B cell (primary cell): Measurements from ENCODE around the gene PRKACA. TPM values are rescaled to one million over a fixed set of nuclear protein-coding genes. Genes with fewer than 3 reads are reported as not detected.

ENCODE experiments used
- ATAC-seq: fragments of 200-7000 bp; cut with Tn5 transposase; one replicate; pipeline ENCODE4 v1.10.0; 2021; ENCODE audit warnings: low read depth, mild to moderate bottlenecking, moderate number of reproducible peaks, moderate library complexity
- CTCF ChIA-PET: fragments of 350-600 bp; sonication (Branson Sonifier 250); formaldehyde crosslinking; loops from one replicate; lab custom pipeline; 2021; ENCODE audit warnings: antibody characterized with exemption, inconsistent platforms; lab: Charles Lee
- POLR2A ChIA-PET: fragments of 350-600 bp; sonication (Branson Sonifier 250); formaldehyde crosslinking; loops from one replicate; lab custom pipeline; 2021; ENCODE audit warnings: antibody characterized with exemption; lab: Charles Lee
- DNase-seq: peaks from one replicate; pipeline ENCODE4 v3.0.0; 2013
- H2AFZ ChIP-seq: 2 replicates; pipeline ENCODE4 v1.6.1; 2012; ENCODE audit warnings: mild to moderate bottlenecking, low read depth, low read length; ENCODE audit not compliant: insufficient read depth, poor library complexity, severe bottlenecking
- H3K27ac ChIP-seq, 2 donors: 1 replicate in 1 of 2; 2 replicates in 1 of 2; pipeline ENCODE4 v1.5.1; 2012 to 2013; ENCODE audit warnings: low read length in 2 of 2, mild to moderate bottlenecking in 2 of 2, moderate library complexity in 1 of 2
- H3K27me3 ChIP-seq, 4 experiments: fragments of 200-600 bp in 1 of 4; sonication (generic) in 1 of 4; replicated peaks in 1 of 4; 1 replicate in 2 of 4; 2 replicates in 2 of 4; pipeline versions ENCODE4 v1.6.1 to v1.7.0; 2013 to 2016; ENCODE audit warnings: low read length in 3 of 4, mild to moderate bottlenecking in 2 of 4, mixed read lengths in 1 of 4, moderate library complexity in 1 of 4; ENCODE audit not compliant: insufficient read depth in 4 of 4, control insufficient read depth in 3 of 4; ENCODE audit errors: control extremely low read depth in 1 of 4
- H3K36me3 ChIP-seq, 2 experiments: replicated peaks in 1 of 2; 1 replicate in 1 of 2; 2 replicates in 1 of 2; pipeline versions ENCODE4 v1.6.1 to v1.7.1; 2013; ENCODE audit warnings: low read length in 1 of 2; ENCODE audit not compliant: insufficient read depth in 2 of 2, control insufficient read depth in 1 of 2; ENCODE audit errors: control extremely low read depth in 1 of 2, extremely low read depth in 1 of 2
- H3K4me1 ChIP-seq, 2 donors: fragments of 200-600 bp in 1 of 2; sonication (generic) in 1 of 2; 1 replicate in 1 of 2; 2 replicates in 1 of 2; pipeline versions ENCODE4 v1.5.1 to v1.6.1; 2013 to 2017; ENCODE audit warnings: low read length in 2 of 2; ENCODE audit not compliant: control insufficient read depth in 2 of 2, insufficient read depth in 2 of 2
- H3K4me2 ChIP-seq: replicated peaks from 2 replicates; pipeline ENCODE3; 2012; ENCODE audit warnings: mild to moderate bottlenecking, low read depth, low read length; ENCODE audit not compliant: poor library complexity, severe bottlenecking
- H3K4me3 ChIP-seq, 5 experiments: fragments of 200-600 bp in 1 of 5; sonication (generic) in 1 of 5; 1 replicate in 3 of 5; 2 replicates in 2 of 5; pipeline versions ENCODE4 v1.5.1 to v1.7.0; 2011 to 2016; ENCODE audit warnings: low read length in 4 of 5, mild to moderate bottlenecking in 4 of 5, low read depth in 2 of 5, control low read depth in 1 of 5, moderate library complexity in 1 of 5; ENCODE audit not compliant: insufficient read depth in 1 of 5; ENCODE audit errors: control extremely low read depth in 1 of 5, extremely low read depth in 1 of 5
- H3K79me2 ChIP-seq: fragments of 200-600 bp; sonication (generic); one replicate; pipeline ENCODE4 v1.6.0; 2016; ENCODE audit warnings: low read length; ENCODE audit not compliant: control insufficient read depth, insufficient read depth
- H3K9ac ChIP-seq: fragments of 200-600 bp; sonication (generic); 2 replicates; pipeline ENCODE4 v1.6.1; 2017; ENCODE audit warnings: mild to moderate bottlenecking, low read length, moderate library complexity
- H3K9me3 ChIP-seq, 3 donors: one replicate each; pipeline versions ENCODE4 v1.6.1 to v1.7.1; 2013; ENCODE audit warnings: low read length in 2 of 3; ENCODE audit not compliant: control insufficient read depth in 2 of 3, insufficient read depth in 1 of 3; ENCODE audit errors: control extremely low read depth in 1 of 3
- H4K20me1 ChIP-seq: 2 replicates; pipeline ENCODE4 v1.6.0; 2012; ENCODE audit warnings: mild to moderate bottlenecking, low read length; ENCODE audit not compliant: insufficient read depth, control insufficient read depth, poor library complexity, severe bottlenecking
- H3K27ac Mint-ChIP-seq: one replicate; pipeline ENCODE4 v1.8.0; 2021; ENCODE audit warnings: mixed read lengths
- H3K27me3 Mint-ChIP-seq: one replicate; pipeline ENCODE4 v1.8.0; 2021; ENCODE audit warnings: mixed read lengths
- H3K4me1 Mint-ChIP-seq: one replicate; pipeline ENCODE4 v1.8.0; 2021; ENCODE audit warnings: mixed read lengths
- H3K4me3 Mint-ChIP-seq: one replicate; pipeline ENCODE4 v1.8.0; 2021; ENCODE audit warnings: mixed read lengths
- H3K9me3 Mint-ChIP-seq: one replicate; pipeline ENCODE4 v1.8.0; 2022; ENCODE audit warnings: mixed read lengths; ENCODE audit not compliant: insufficient read depth
- CTCF ChIP-seq: fragments of 200-600 bp; IDR thresholded peaks from one replicate; pipeline ENCODE4 v1.8.0; 2022; ENCODE audit warnings: antibody characterized with exemption, mild to moderate bottlenecking
- EZH2 ChIP-seq: IDR thresholded peaks from 2 replicates; pipeline ENCODE4 v1.6.1; 2012; ENCODE audit warnings: borderline replicate concordance, low read depth, mild to moderate bottlenecking, moderate library complexity, low read length; ENCODE audit not compliant: insufficient read depth, poor library complexity, severe bottlenecking
- WGBS: methylation state at CpG from one replicate; pipeline ENCODE4 v1.1.5; 2013; ENCODE audit warnings: missing lambda C conversion rate; ENCODE audit not compliant: insufficient coverage; 5-methylcytosine and 5-hydroxymethylcytosine counted together
- intact Hi-C: fragments of 100-400 bp; cut with micrococcal nuclease; formaldehyde crosslinking; loops from one replicate; pipeline ENCODE4 v1.10.0; 2022
- polyA plus RNA-seq: library from polyadenylated mRNA; depleted of rRNA; stranded (reverse); fragments of >200 nt; gene quantifications from 2 replicates; pipeline ENCODE4 v1.2.3, GENCODE V29; 2012
- total RNA-seq, 2 donors: library from RNA; stranded (reverse); fragments of 120-200 nt in 1 of 2; gene quantifications; 1 replicate in 1 of 2; 2 replicates in 1 of 2; pipeline versions ENCODE4 v1.2.3 to v1.2.4, GENCODE V29; 2013 to 2022

The PRKACA gene
- total and polyA plus RNA-seq, 2 donors (not counting 1 experiment from before 2014, with no cell fraction given), result 36.8 to 43.0 TPM

DNA sequence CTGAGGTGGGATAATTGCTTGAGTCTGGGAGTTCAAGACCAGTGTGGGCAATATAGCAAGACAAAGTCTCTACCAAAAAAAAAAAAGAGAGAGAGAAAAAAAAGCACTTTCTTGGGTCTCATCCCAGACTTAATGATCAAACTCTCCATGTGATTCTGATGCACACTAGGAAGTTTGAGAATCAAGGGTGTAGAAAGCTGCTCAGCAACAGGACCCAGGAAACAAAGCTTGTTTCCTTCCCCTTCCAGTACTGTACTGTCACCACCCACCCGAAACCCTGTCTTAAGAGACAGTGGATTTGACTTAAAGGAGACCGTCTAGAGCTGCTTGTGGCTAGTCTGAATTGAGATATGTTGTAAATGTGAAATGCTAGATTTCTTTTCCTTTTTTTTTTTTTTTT, 39.2 kb downstream of the PRKACA start:
- Histone ChIP-seq H4K20me1 (no peaks in the 10 kb centered on the region), H3K4me3 (no peak overlapping the region), H3K36me3 (no peaks in the 10 kb centered on the region), H3K4me2 (no peak overlapping the region), H3K9me3 (no peaks in the 10 kb centered on the region), H3K4me1 (peaks cover 30 to 37% of the 10 kb centered on the region in 2 donors), H3K79me2 (peaks cover 4% of the 10 kb centered on the region), H3K9ac (no peak overlapping the region), H3K27ac (no peak overlapping the region), H2AFZ (no peak overlapping the region), H3K27me3 (peaks cover 0 to 10% (median 4%) of the 10 kb centered on the region in 4 experiments)
- TF ChIP-seq CTCF, result no peak
- no peak for TF ChIP-seq EZH2
- ATAC-seq, result no peak
- Mint-ChIP-seq H3K4me1 (peaks cover 31% of the 10 kb centered on the region), H3K9me3 (no peaks in the 10 kb centered on the region), H3K27me3 (peaks cover 2% of the 10 kb centered on the region), H3K27ac (no peak overlapping the region), H3K4me3 (no peak overlapping the region)
- CTCF ChIA-PET, result interaction anchor here (0.7 to 2.4 kb wide), 7 partner anchors 9 to 340 kb away, joined by 3 to 10 read pairs (median 4); no protein-coding TSS in a partner anchor
- no peak for DNase-seq
- POLR2A ChIA-PET, result interaction anchor here (0.7 to 0.9 kb wide), 3 partner anchors 39 to 290 kb away, joined by 4 to 7 read pairs (median 6); partner anchors contain the start of gene PRKACA
- intact Hi-C loops, result no loop called here
- WGBS, result no CpG with 5 or more reads among the region's 2 CpGs
